Measurements from ENCODE around the gene DUOXA2.
"Not testable (repeated sequence)": the region's sequence is repeated elsewhere in the genome, so short reads cannot be mapped to it uniquely, and the experiment has no call there.

DUOXA2 gene

GRCh38 chr15:45114076-45114750, at the start of gene DUOXA2, which contains the start of gene DUOX2:
Gene DUOXA2, plus strand, starts transcription at chr15:45114326. Its CDS starts 280 bp downstream, at chr15:45114606.
Gene DUOX2, minus strand, starts transcription at chr15:45114172. Its CDS starts 761 bp downstream, at chr15:45113411.
- no peak for DNase-seq (ENCODE audit: low read depth)

- DNase-seq (ENCODE audit: low read depth), result peak; percentile 9
These were observed 49.7 kb upstream of the DUOXA2 start for GRCh38 chr15:45064386-45064785.

GRCh38 chr15:45069942-45070360, 44.2 kb upstream of the DUOXA2 start:
- not testable (repeated sequence) for DNase-seq (ENCODE audit: low read depth)

- not testable (repeated sequence) for DNase-seq (ENCODE audit: low read depth)
These were observed 40.5 kb upstream of the DUOXA2 start for GRCh38 chr15:45073602-45074001.

- not testable (repeated sequence) for DNase-seq (ENCODE audit: low read depth)
These were observed 38.4 kb upstream of the DUOXA2 start for GRCh38 chr15:45075440-45076320.

GRCh38 chr15:45077391-45077790, 36.7 kb upstream of the DUOXA2 start:
- not testable (repeated sequence) for DNase-seq (ENCODE audit: low read depth)

GRCh38 chr15:45079201-45079600, 34.9 kb upstream of the DUOXA2 start:
- DNase-seq (ENCODE audit: low read depth), result not testable (repeated sequence)

- DNase-seq (ENCODE audit: low read depth), result not testable (repeated sequence)
These were observed 34.4 kb upstream of the DUOXA2 start for GRCh38 chr15:45079628-45080246.

- DNase-seq (ENCODE audit: low read depth), result not testable (repeated sequence)
These were observed 33.5 kb upstream of the DUOXA2 start for GRCh38 chr15:45080593-45080992.

- DNase-seq (ENCODE audit: low read depth), result not testable (repeated sequence)
These were observed 31.7 kb upstream of the DUOXA2 start for GRCh38 chr15:45082412-45082811.

- DNase-seq (ENCODE audit: low read depth), result no peak
These were observed 30.9 kb upstream of the DUOXA2 start for GRCh38 chr15:45083223-45083622.

GRCh38 chr15:45084163-45084562, 30.0 kb upstream of the DUOXA2 start:
- no peak for DNase-seq (ENCODE audit: low read depth)

GRCh38 chr15:45087513-45087912, 26.6 kb upstream of the DUOXA2 start:
- DNase-seq (ENCODE audit: low read depth), result no peak

- DNase-seq (ENCODE audit: low read depth), result peak; percentile 70
These were observed 25.1 kb upstream of the DUOXA2 start for GRCh38 chr15:45088801-45089711.

GRCh38 chr15:45089712-45090373, 24.3 kb upstream of the DUOXA2 start:
- DNase-seq (ENCODE audit: low read depth), result no peak

- peak; percentile 23 for DNase-seq (ENCODE audit: low read depth)
These were observed 23.0 kb upstream of the DUOXA2 start for GRCh38 chr15:45091161-45091560.

GRCh38 chr15:45091576-45091975, 22.6 kb upstream of the DUOXA2 start:
- no peak for DNase-seq (ENCODE audit: low read depth)

- DNase-seq (ENCODE audit: low read depth), result no peak
These were observed 21.1 kb upstream of the DUOXA2 start for GRCh38 chr15:45093013-45093412.

GRCh38 chr15:45093622-45094357, 20.3 kb upstream of the DUOXA2 start:
- DNase-seq (ENCODE audit: low read depth), result no peak

- peak; percentile 21 for DNase-seq (ENCODE audit: low read depth)
These were observed 19.8 kb upstream of the DUOXA2 start for GRCh38 chr15:45094358-45094730.

All from ELR (cell line).